Osteocyte (in vitro differentiated cells): ENCODE measurements around the gene CDKL1. TPM values are rescaled to one million over a fixed set of nuclear protein-coding genes. Genes with fewer than 3 reads are reported as not detected.

Experiments used
- DNase-seq: peaks from one replicate; pipeline ENCODE4 v3.0.0; 2021; ENCODE audit warnings: mixed read lengths; ENCODE audit not compliant: unreplicated experiment; ENCODE audit errors: extremely low spot score
- H3K27ac Mint-ChIP-seq: one replicate; pipeline ENCODE4 v1.8.0; 2021; ENCODE audit warnings: mild to moderate bottlenecking, mixed read lengths; ENCODE audit not compliant: unreplicated experiment
- H3K27me3 Mint-ChIP-seq: one replicate; pipeline ENCODE4 v1.8.0; 2021; ENCODE audit warnings: mixed read lengths; ENCODE audit not compliant: unreplicated experiment
- H3K36me3 Mint-ChIP-seq: one replicate; pipeline ENCODE4 v1.8.0; 2021; ENCODE audit warnings: mixed read lengths; ENCODE audit not compliant: unreplicated experiment
- H3K4me1 Mint-ChIP-seq: one replicate; pipeline ENCODE4 v1.8.0; 2021; ENCODE audit warnings: mixed read lengths; ENCODE audit not compliant: unreplicated experiment
- H3K4me3 Mint-ChIP-seq: one replicate; pipeline ENCODE4 v1.8.0; 2021; ENCODE audit warnings: mild to moderate bottlenecking, moderate library complexity, mixed read lengths; ENCODE audit not compliant: unreplicated experiment
- H3K9me3 Mint-ChIP-seq: one replicate; pipeline ENCODE4 v1.8.0; 2021; ENCODE audit warnings: mixed read lengths; ENCODE audit not compliant: unreplicated experiment
- CTCF ChIP-seq: fragments of 200-600 bp; sonication (generic); IDR thresholded peaks from 2 replicates; pipeline ENCODE4 v1.5.0; 2021; ENCODE audit warnings: antibody characterized with exemption, mild to moderate bottlenecking, moderate library complexity
- long read RNA-seq: library from polyadenylated mRNA; unstranded; transcript quantifications from one replicate; pipeline ENCODE4 v2.0.0, GENCODE V29; 2021
- total RNA-seq: library from RNA; stranded (reverse); gene quantifications from 2 replicates; pipeline ENCODE4 v1.2.1, GENCODE V29; 2021

CDKL1 gene
- total RNA-seq, result 9.0 and 9.8 TPM in 2 replicates
- long read RNA-seq, partial matches to known transcripts, result 2 of 19 reads
- long read RNA-seq, other reads (novel, unspliced or antisense), result 15 of 19 reads

GRCh38 chr14:50396631-50397389 is at the start of gene CDKL1:
Gene CDKL1, minus strand, starts transcription at chr14:50396881. Its CDS starts 1,013 bp downstream, at chr14:50395868.
- H3K27ac Mint-ChIP-seq, result peak within 1 kb of the TSS; percentile 93
- DNase-seq, result peak; percentile 88
- no peaks in the 10 kb centered on the region for H3K9me3 Mint-ChIP-seq
- peak within 1 kb of the TSS; percentile 83 for H3K4me3 Mint-ChIP-seq
- TF ChIP-seq CTCF, result no peak
- H3K4me1 Mint-ChIP-seq, result peaks cover 57% of the 10 kb centered on the region
- H3K27me3 Mint-ChIP-seq, result no peaks in the 10 kb centered on the region
- peaks cover 8% of the 10 kb centered on the region for H3K36me3 Mint-ChIP-seq

DNA sequence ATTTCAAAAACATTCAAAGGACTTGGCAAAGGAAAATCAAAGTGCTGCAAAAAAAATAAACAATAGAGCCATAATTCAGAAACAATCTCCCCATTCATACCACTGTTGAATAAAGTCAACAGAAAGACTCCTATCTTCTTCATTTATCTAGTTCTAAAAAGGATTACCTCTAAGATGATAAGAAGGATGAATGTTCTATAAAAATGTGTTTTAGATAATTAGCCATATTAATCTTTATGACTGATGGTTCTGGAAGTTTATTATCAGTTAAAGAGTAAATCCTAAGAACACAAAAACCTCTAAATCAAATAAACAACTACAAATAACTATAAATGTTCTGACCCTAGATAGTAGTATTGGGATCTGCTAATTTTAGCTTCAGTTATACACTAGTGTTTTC is 37.8 kb upstream of the CDKL1 start:
- no peak for TF ChIP-seq CTCF
- Mint-ChIP-seq H3K27me3 (no peaks in the 10 kb centered on the region), H3K4me3 (no peak overlapping the region), H3K36me3 (peaks cover 49% of the 10 kb centered on the region), H3K4me1 (peaks cover 2% of the 10 kb centered on the region), H3K9me3 (no peaks in the 10 kb centered on the region), H3K27ac (no peak overlapping the region)
- no peak for DNase-seq

DNA sequence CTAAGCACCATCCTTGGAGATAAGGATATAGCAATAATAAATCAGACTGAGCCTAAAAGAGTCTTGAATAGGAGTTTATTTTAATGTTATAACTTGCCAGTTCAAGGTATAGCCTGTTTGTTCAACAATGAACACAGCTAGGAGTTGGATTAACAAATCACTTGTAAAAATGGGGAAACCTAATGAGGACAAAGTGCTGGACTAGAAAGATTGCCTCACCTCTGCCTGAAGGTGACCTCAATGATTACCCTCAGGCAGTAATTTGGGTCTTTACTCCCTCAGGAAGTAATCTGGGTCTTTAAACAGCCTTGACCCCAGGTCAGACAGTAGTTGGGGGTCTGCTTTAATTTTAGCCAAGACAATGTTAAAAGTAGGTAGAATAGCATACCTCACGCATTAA is 35.5 kb upstream of the CDKL1 start:
- peaks cover 2% of the 10 kb centered on the region for H3K4me1 Mint-ChIP-seq
- no peak overlapping the region for H3K4me3 Mint-ChIP-seq
- no peak overlapping the region for H3K27ac Mint-ChIP-seq
- no peak for DNase-seq
- TF ChIP-seq CTCF, result no peak
- H3K36me3 Mint-ChIP-seq, result peaks cover 40% of the 10 kb centered on the region
- no peaks in the 10 kb centered on the region for H3K9me3 Mint-ChIP-seq
- H3K27me3 Mint-ChIP-seq, result no peaks in the 10 kb centered on the region

DNA sequence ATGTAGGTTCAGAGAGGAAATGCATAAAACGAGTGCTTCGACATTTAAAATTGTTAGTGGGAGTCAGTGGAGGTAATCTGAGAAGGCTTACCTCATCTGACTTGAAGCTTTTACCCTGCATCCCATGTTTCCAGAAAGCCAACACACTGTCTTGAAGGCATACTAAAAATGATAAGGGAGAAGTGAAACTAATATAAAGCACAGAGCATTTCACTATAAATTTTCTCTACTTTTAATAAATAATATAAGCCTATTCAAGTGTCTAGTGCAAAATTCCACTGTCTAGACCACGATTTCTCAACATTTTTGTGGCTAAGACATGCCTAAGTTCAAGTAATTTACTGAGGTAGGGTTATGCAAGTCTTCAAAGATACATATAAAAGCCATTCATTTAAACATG is 29.1 kb upstream of the CDKL1 start:
- peaks cover 28% of the 10 kb centered on the region for H3K36me3 Mint-ChIP-seq
- peaks cover 2% of the 10 kb centered on the region for H3K4me1 Mint-ChIP-seq
- H3K27me3 Mint-ChIP-seq, result no peaks in the 10 kb centered on the region
- H3K9me3 Mint-ChIP-seq, result no peaks in the 10 kb centered on the region
- H3K27ac Mint-ChIP-seq, result peak overlapping the region; percentile 27
- no peak for TF ChIP-seq CTCF
- H3K4me3 Mint-ChIP-seq, result no peak overlapping the region
- DNase-seq, result no peak

DNA sequence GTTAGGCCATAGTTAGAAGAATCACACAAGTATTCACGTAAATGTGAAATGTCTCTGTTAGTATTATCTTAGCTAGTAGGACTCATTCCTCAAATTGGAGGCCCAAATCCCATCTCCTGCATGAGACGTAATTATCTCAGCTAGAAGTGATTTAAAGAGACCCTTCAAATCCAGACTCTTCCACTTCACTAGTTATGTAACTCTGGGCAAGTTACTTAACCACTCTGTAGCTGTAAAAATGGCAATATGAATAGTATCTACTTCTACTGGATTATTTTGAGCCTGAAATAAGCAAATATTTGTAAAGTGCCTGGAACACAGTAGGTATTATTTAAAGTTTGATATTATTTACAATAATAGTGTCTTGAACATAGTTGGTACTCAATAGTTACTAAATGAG is 28.4 kb upstream of the CDKL1 start:
- DNase-seq, result no peak
- Mint-ChIP-seq H3K4me3 (no peak overlapping the region), H3K36me3 (peaks cover 33% of the 10 kb centered on the region), H3K27me3 (no peaks in the 10 kb centered on the region), H3K9me3 (no peaks in the 10 kb centered on the region), H3K4me1 (no peaks in the 10 kb centered on the region), H3K27ac (no peak overlapping the region)
- TF ChIP-seq CTCF, result no peak
